ENCODE data around the gene PCCA. TPM values are rescaled to one million over a fixed set of nuclear protein-coding genes. Genes with fewer than 3 reads are reported as not detected.

Gene PCCA
- total RNA-seq, 3 donors from 2014 or later, result 55.7 to 98.6 (median 70.5) TPM

GRCh38 chr13:100395698-100396373 is 306.9 kb downstream of the PCCA start:
- Histone ChIP-seq H3K4me3 (no peak overlapping the region), H3K9me3 (no peaks in the 10 kb centered on the region), H3K4me1 (ENCODE audit: low read depth) (peaks cover 3% of the 10 kb centered on the region), H3K36me3 (ENCODE audit: low read depth) (no peaks in the 10 kb centered on the region)
- intact Hi-C loops (cut with DNase I, micrococcal nuclease), result no loop called here
- ATAC-seq (no peak), DNase-seq (no peak)
- TF ChIP-seq CTCF (IDR thresholded peaks at IDR 0.05), result no peak

GRCh38 chr13:100396776-100397175 is 307.9 kb downstream of the PCCA start:
- Histone ChIP-seq H3K36me3 (ENCODE audit: low read depth) (no peaks in the 10 kb centered on the region), H3K4me1 (ENCODE audit: low read depth) (peaks cover 3% of the 10 kb centered on the region), H3K9me3 (no peaks in the 10 kb centered on the region), H3K4me3 (no peak overlapping the region)
- intact Hi-C loops (cut with DNase I, micrococcal nuclease), result no loop called here
- no peak for TF ChIP-seq CTCF (IDR thresholded peaks at IDR 0.05)
- no peak for ATAC-seq
- DNase-seq, result no peak

GRCh38 chr13:100397627-100398026 is 308.7 kb downstream of the PCCA start:
- ATAC-seq, result no peak

GRCh38 chr13:100398360-100398759 is 309.5 kb downstream of the PCCA start:
- H3K36me3 ChIP-seq (ENCODE audit: low read depth), result no peaks in the 10 kb centered on the region
- intact Hi-C loops (cut with DNase I, micrococcal nuclease), result no loop called here
- H3K4me3 ChIP-seq, result no peak overlapping the region
- no peak for TF ChIP-seq CTCF (IDR thresholded peaks at IDR 0.05)
- ATAC-seq (no peak), DNase-seq (no peak)
- no peaks in the 10 kb centered on the region for H3K9me3 ChIP-seq
- peaks cover 3% of the 10 kb centered on the region for H3K4me1 ChIP-seq (ENCODE audit: low read depth)

More at GRCh38 chr13:100397627-100398026, 308.7 kb downstream of the PCCA start:
- no peak for TF ChIP-seq CTCF (IDR thresholded peaks at IDR 0.05)
- no peaks in the 10 kb centered on the region for H3K9me3 ChIP-seq
- H3K4me1 ChIP-seq (ENCODE audit: low read depth), result peaks cover 3% of the 10 kb centered on the region
- intact Hi-C loops (cut with DNase I, micrococcal nuclease), result no loop called here
- H3K4me3 ChIP-seq, result no peak overlapping the region
- H3K36me3 ChIP-seq (ENCODE audit: low read depth), result no peaks in the 10 kb centered on the region
- no peak for DNase-seq

GRCh38 chr13:100399455-100399854 is 310.6 kb downstream of the PCCA start:
- no peaks in the 10 kb centered on the region for H3K9me3 ChIP-seq
- H3K36me3 ChIP-seq (ENCODE audit: low read depth), result no peaks in the 10 kb centered on the region
- DNase-seq (no peak), ATAC-seq (no peak)
- no peak for TF ChIP-seq CTCF (IDR thresholded peaks at IDR 0.05)
- H3K4me1 ChIP-seq (ENCODE audit: low read depth), result no peaks in the 10 kb centered on the region
- intact Hi-C loops (cut with DNase I, micrococcal nuclease), result no loop called here
- no peak overlapping the region for H3K4me3 ChIP-seq

- DNase-seq (no peak), ATAC-seq (no peak)
- intact Hi-C loops (cut with DNase I, micrococcal nuclease), result no loop called here
- no peaks in the 10 kb centered on the region for H3K4me1 ChIP-seq (ENCODE audit: low read depth)
- no peaks in the 10 kb centered on the region for H3K36me3 ChIP-seq (ENCODE audit: low read depth)
- peaks cover 33% of the 10 kb centered on the region for H3K9me3 ChIP-seq
- H3K4me3 ChIP-seq, result no peak overlapping the region
- TF ChIP-seq CTCF (IDR thresholded peaks at IDR 0.05), result no peak
These were observed 314.8 kb downstream of the PCCA start for GRCh38 chr13:100403675-100404074.

Measured in mucosa of descending colon (tissue), 3 donors.